GM06990 (cell line): Measurements from ENCODE around the gene PANX2.
"Not testable (repeated sequence)": the region's sequence is repeated elsewhere in the genome, so short reads cannot be mapped to it uniquely, and the experiment has no call there.

Source experiments
- DNase-seq: peaks from one replicate; pipeline ENCODE4 v3.0.0-alpha.2; 2011; ENCODE audit not compliant: insufficient read length; ENCODE audit errors: extremely low read depth
- H3K27me3 ChIP-seq: replicated peaks from 2 replicates; pipeline ENCODE4 v1.6.0; 2011; ENCODE audit warnings: low read length; ENCODE audit not compliant: control insufficient read depth, insufficient read depth
- H3K36me3 ChIP-seq: 2 replicates; pipeline ENCODE4 v1.5.1; 2011; ENCODE audit warnings: low read length; ENCODE audit not compliant: control insufficient read depth, insufficient read depth
- H3K4me3 ChIP-seq: replicated peaks from 2 replicates; pipeline ENCODE4 v1.5.1; 2011; ENCODE audit warnings: low read depth, mild to moderate bottlenecking, control low read depth, low read length
- TF ChIP-seq, protein P1 (sequence below): IDR thresholded peaks from 2 replicates; pipeline ENCODE4 v1.5.1; 2011; ENCODE audit warnings: low read length, control low read depth, mild to moderate bottlenecking, inconsistent platforms; ENCODE audit not compliant: insufficient read depth, poor library complexity, severe bottlenecking

Gene PANX2

DNA sequence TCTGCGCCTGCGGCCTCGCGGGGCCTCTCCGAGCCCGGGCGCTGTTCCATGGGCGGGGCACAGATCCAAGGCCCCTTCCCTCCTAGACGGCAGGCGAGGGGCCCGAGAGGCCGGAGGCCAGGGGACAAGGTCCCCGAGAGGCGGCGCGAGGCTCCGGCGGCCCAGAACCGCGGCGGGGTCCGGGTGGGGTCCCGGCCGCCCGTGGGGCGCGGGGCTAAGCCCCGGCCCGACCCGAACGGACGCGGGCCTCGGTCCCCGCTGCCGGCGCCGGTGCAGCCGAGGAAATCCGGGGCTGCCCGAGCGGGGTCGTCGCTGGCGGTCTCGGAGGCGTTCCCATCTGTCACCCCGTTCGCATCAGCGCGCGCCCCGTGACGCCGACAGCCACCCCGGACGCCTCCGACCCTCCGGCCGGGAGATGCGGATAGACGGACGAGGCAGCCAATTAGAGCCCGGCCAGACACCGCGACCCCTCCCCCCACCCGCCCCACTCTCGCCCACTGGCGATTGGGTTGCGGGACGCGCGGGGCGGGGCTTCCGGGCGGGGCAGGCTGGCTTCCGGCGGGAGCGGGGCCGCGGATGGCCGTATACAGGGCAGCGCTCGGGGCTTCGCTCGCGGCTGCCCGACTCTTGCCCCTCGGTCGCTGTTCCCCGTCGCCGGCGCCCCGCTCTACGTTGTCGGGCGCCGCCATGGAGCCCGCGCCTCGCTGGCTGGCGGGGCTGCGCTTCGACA is 30.1 kb downstream of the PANX2 start, which contains the start of gene SELENOO:
Gene SELENOO, plus strand, starts transcription at position 551 of the 730 bp plus-strand sequence. Its CDS starts 26 bp downstream, at position 577.
- H3K36me3 ChIP-seq: peaks cover 15% of the 10 kb centered on the region
- TF ChIP-seq, protein P1, sequence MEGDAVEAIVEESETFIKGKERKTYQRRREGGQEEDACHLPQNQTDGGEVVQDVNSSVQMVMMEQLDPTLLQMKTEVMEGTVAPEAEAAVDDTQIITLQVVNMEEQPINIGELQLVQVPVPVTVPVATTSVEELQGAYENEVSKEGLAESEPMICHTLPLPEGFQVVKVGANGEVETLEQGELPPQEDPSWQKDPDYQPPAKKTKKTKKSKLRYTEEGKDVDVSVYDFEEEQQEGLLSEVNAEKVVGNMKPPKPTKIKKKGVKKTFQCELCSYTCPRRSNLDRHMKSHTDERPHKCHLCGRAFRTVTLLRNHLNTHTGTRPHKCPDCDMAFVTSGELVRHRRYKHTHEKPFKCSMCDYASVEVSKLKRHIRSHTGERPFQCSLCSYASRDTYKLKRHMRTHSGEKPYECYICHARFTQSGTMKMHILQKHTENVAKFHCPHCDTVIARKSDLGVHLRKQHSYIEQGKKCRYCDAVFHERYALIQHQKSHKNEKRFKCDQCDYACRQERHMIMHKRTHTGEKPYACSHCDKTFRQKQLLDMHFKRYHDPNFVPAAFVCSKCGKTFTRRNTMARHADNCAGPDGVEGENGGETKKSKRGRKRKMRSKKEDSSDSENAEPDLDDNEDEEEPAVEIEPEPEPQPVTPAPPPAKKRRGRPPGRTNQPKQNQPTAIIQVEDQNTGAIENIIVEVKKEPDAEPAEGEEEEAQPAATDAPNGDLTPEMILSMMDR: no peak
- no peaks in the 10 kb centered on the region for H3K27me3 ChIP-seq
- peak; percentile 96 for DNase-seq
- peak within 1 kb of the TSS; percentile 62 for H3K4me3 ChIP-seq

DNA sequence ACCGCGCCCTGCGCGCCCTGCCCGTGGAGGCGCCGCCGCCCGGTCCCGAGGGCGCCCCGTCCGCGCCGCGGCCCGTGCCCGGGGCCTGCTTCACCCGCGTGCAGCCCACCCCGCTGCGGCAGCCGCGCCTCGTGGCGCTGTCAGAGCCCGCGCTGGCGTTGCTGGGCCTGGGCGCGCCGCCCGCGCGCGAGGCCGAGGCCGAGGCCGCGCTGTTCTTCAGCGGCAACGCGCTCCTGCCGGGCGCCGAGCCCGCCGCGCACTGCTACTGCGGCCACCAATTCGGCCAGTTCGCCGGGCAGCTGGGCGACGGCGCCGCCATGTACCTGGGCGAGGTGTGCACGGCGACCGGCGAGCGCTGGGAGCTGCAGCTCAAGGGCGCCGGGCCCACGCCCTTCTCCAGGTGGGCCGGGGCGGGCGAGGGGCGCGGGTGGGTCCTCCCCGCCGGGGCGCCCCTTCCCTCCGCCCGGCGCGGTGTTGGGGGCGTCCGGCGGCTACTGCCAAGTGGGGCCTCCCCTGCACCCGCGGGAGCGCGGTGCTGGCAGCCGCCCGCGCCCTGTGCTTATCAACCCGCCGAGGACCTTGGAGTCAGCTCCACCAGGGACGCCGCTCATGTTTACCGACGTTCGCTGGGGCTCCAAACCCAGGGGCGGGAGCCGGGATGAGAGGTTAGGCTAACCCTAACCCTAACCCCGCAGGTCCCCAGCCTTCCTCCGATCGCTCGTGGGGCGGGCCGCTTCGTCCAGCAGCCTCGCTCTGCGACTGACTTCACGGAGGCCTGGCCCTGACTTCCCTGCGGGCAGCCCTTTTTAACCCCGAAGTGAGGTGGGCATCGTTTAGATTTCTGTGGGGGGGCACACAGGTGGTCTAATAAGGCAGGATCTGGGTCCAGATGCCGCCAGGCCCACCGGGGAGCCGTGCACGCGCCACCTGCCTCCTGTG is 30.9 kb downstream of the PANX2 start:
- DNase-seq: no peak

DNA sequence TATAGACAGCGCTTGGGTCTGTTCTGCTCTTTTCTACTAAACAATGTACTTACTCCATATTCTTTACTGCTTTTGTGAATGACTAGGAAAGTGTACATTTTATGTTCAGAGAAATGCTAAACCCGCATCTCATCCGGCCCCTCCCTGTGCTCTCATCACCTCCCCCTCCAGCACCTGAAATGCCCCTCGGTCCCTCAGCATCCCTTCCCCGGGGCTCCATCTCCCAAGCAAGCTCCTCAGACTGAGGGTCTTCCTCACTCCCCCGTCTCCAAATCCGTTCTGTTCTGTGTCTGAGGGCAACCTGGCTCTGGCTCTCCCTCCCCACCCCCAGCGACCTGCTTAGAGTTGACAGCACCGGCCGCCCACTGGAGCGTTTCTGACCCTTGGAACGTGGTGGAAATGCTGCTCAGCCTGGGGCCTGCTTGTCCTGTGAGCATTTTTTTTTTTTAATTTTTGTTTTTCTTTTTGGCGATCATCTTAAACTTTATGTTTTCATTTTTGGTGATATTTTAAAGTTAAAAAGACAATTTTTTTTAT is 31.7 kb downstream of the PANX2 start:
- TF ChIP-seq, protein P1: no peak
- peaks cover 11% of the 10 kb centered on the region for H3K36me3 ChIP-seq
- no peaks in the 10 kb centered on the region for H3K27me3 ChIP-seq
- DNase-seq: no peak
- peak overlapping the region; percentile 62 for H3K4me3 ChIP-seq

More for the DNA sequence above, 30.9 kb downstream of the PANX2 start:
- Histone ChIP-seq H3K27me3 (no peaks in the 10 kb centered on the region), H3K36me3 (peaks cover 12% of the 10 kb centered on the region), H3K4me3 (peak overlapping the region; percentile 62)
- TF ChIP-seq, protein P1: no peak

DNA sequence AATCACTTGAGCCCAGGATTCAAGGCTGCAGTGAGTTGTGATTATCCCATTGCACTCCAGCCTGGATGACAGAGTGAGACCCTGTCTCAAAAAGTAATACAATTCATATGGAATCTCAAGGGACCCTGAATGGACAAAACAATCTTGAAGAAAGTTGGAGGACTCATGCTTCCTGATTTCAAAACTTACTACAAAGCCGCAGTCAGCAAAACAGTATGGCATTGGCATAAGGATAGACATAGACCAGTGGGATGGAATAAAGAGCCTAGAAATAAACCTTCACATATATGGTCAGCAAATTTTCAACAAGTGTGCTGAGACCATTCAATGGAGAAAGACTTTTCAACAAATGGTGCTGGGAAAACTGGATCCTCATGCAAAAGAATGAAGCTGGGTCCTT is 32.8 kb downstream of the PANX2 start:
- Histone ChIP-seq H3K36me3 (peaks cover 10% of the 10 kb centered on the region), H3K27me3 (no peaks in the 10 kb centered on the region), H3K4me3 (no peak overlapping the region)
- no peak for DNase-seq
- TF ChIP-seq, protein P1: no peak

DNA sequence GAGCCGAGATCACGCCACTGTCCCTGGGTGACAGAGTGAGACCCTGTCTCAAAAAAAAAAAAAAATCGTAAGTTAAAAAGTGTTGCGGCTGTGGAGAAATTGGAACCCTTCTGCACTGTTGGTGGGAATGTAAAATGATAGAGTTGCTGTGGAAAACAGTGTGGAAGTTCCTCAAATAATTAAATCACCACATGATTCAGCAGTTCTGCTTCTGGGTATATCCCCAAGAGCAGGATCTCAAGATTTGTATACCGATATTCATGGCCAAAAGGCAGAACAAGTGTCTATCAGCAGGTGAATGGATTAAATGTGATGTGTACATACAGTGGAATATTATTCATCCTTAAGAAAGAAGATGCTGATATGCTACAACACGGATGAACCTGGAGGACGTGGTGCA is 34.0 kb downstream of the PANX2 start:
- TF ChIP-seq, protein P1: no peak
- no peak overlapping the region for H3K4me3 ChIP-seq
- peaks cover 9% of the 10 kb centered on the region for H3K36me3 ChIP-seq
- no peak for DNase-seq
- H3K27me3 ChIP-seq: no peaks in the 10 kb centered on the region

DNA sequence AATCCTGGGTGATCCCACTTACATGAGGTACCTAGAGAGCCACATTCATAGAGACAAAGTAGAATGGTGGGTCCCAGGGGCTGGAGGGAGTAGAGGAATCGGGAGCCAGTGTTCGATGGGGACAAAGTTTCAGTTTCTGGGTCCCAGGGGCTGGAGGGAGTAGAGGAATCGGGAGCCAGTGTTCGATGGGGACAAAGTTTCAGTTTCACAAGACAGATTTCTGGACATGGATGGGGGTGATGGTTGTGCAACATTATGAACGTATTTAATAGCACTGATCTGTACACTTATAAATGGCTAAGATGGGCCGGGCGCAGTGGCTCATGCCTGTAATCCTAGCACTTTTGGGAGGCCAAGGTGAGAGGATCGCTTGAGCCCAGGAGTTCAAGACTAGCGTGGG is 34.5 kb downstream of the PANX2 start:
- not testable (repeated sequence) for H3K4me3 ChIP-seq, H3K36me3 ChIP-seq, DNase-seq, H3K27me3 ChIP-seq
